Spleen (tissue), 11 donors: ENCODE measurements around the gene SYNGR2. TPM values are rescaled to one million over a fixed set of nuclear protein-coding genes. Genes with fewer than 3 reads are reported as not detected.

Experiments
- DNase-seq: peaks from one replicate; pipeline ENCODE4 v3.0.0-alpha.2; 2020
- H3K27ac ChIP-seq, 8 donors: fragments of 200-600 bp; sonication (generic) in 7 of 8; 1 replicate in 4 of 8; 2 replicates in 4 of 8; pipeline versions ENCODE4 v1.5.0 to v1.8.0; 2016 to 2021; ENCODE audit warnings: inconsistent platforms in 4 of 8, mild to moderate bottlenecking in 4 of 8, moderate library complexity in 1 of 8
- H3K27me3 ChIP-seq, 7 donors: fragments of 200-600 bp; sonication (generic) in 6 of 7; replicated peaks in 1 of 7; 1 replicate in 4 of 7; 2 replicates in 3 of 7; pipeline versions ENCODE4 v1.5.0 to v1.8.0; 2016 to 2021; ENCODE audit warnings: inconsistent platforms in 3 of 7, mild to moderate bottlenecking in 1 of 7
- H3K36me3 ChIP-seq, 6 donors: fragments of 200-600 bp; sonication (generic) in 5 of 6; 1 replicate in 4 of 6; 2 replicates in 2 of 6; pipeline versions ENCODE4 v1.5.0 to v1.8.0; 2016 to 2021; ENCODE audit warnings: inconsistent platforms in 2 of 6
- H3K4me1 ChIP-seq, 6 donors: fragments of 200-600 bp; sonication (generic) in 5 of 6; 1 replicate in 3 of 6; 2 replicates in 3 of 6; pipeline versions ENCODE4 v1.5.0 to v1.8.0; 2016 to 2021; ENCODE audit warnings: inconsistent platforms in 3 of 6
- H3K4me3 ChIP-seq, 8 donors: fragments of 200-600 bp; sonication (generic) in 7 of 8; 1 replicate in 4 of 8; 2 replicates in 4 of 8; pipeline versions ENCODE4 v1.5.0 to v1.8.0; 2016 to 2021; ENCODE audit warnings: inconsistent platforms in 4 of 8, mild to moderate bottlenecking in 4 of 8, moderate library complexity in 2 of 8
- H3K9me3 ChIP-seq, 8 donors: fragments of 200-600 bp; sonication (generic) in 7 of 8; 1 replicate in 4 of 8; 2 replicates in 4 of 8; pipeline versions ENCODE4 v1.5.0 to v1.8.0; 2016 to 2021; ENCODE audit warnings: inconsistent platforms in 4 of 8
- CTCF ChIP-seq, 11 experiments: fragments of 200-600 bp in 7 of 11; fragments of 450-650 bp in 4 of 11; sonication (generic) in 4 of 11; IDR thresholded peaks in 8 of 11; conservative IDR thresholded peaks in 3 of 11; 1 replicate in 7 of 11; 2 replicates in 4 of 11; pipeline versions ENCODE4 v1.4.0 to v1.8.0; 2016 to 2021; ENCODE audit warnings: antibody characterized with exemption in 11 of 11, inconsistent platforms in 4 of 11, mild to moderate bottlenecking in 1 of 11
- POLR2A ChIP-seq, 3 donors: fragments of 450-650 bp; IDR thresholded peaks; one replicate each; pipeline ENCODE4 v1.5.1; 2017; ENCODE audit warnings: antibody characterized with exemption in 3 of 3, mild to moderate bottlenecking in 1 of 3
- POLR2AphosphoS5 ChIP-seq, 3 donors: sonication (generic); formaldehyde crosslinking; IDR thresholded peaks; one replicate each; pipeline ENCODE4 v1.5.1; 2017; ENCODE audit warnings: antibody characterized with exemption in 3 of 3
- WGBS, 5 donors: extraction: QIAGEN DNeasy Blood & Tissue Kit in 3 of 5; methylation state at CpG; one replicate each; pipeline versions ENCODE4 v1.1.5 to v1.1.7; 2013 to 2018; 5-methylcytosine and 5-hydroxymethylcytosine counted together
- intact Hi-C: fragments of 100-400 bp; cut with DNase I; formaldehyde crosslinking; loops from one replicate; pipeline ENCODE4 v1.15.0; 2023; ENCODE audit warnings: low total_unique reads
- polyA plus RNA-seq, 3 donors: library from polyadenylated mRNA; stranded (reverse); fragments of 200-250 nt; gene quantifications; one replicate each; pipeline ENCODE4 v1.2.1, GENCODE V29; 2013
- total RNA-seq, 7 donors: library from RNA; depleted of rRNA in 3 of 7; stranded (reverse); fragments of >200 nt in 3 of 7; fragmentation: NEBNext Ultra II Directional in 4 of 7; extraction: Animal tissue kit (Norgen Biotek cat#: 25700) in 4 of 7; gene quantifications; one replicate each; pipeline versions ENCODE4 v1.1.0 to v1.2.1, GENCODE V29; 2016 to 2021
- donor health status: healthy with polysubstance abuse.
- donor health status: DM: no; HTN: no; CAD: no; lungs with moderate emphysema.
- donor health status: DM: no; HTN: no; CAD: no.
- donor health status: Bipolar disorder and iron deficiency.
- donor health status: healthy.
- donor health status: DM: no; HTN: no; CAD: no.
- donor health status: DM: yes; HTN: yes; CAD: no.

The SYNGR2 gene
- total and polyA plus RNA-seq, 10 donors, result 107 to 201 (median 144) TPM

GRCh38 chr17:78206298-78206697 lies 37.9 kb downstream of the SYNGR2 start:
- H3K4me3 ChIP-seq, result no peak overlapping the region
- TF ChIP-seq POLR2A (IDR thresholded peaks at IDR 0.05), result no peak
- no peak for TF ChIP-seq POLR2AphosphoS5 (IDR thresholded peaks at IDR 0.05)
- TF ChIP-seq CTCF (IDR thresholded peaks at IDR 0.05 in 8 of 11, conservative IDR thresholded peaks at IDR 0.05 in 3 of 11), result no peak
- H3K27me3 ChIP-seq, result no peaks in the 10 kb centered on the region
- intact Hi-C loops, result no loop called here
- no peak overlapping the region for H3K27ac ChIP-seq
- H3K4me1 ChIP-seq, result no peaks in the 10 kb centered on the region
- 62 to 76% (median 72%) methylated on average over 6 to 7 of the region's 7 CpGs for WGBS, 5 donors
- no peak for DNase-seq
- peaks cover 0 to 43% (median 0%) of the 10 kb centered on the region in 6 donors for H3K36me3 ChIP-seq
- H3K9me3 ChIP-seq, result no peaks in the 10 kb centered on the region

DNA sequence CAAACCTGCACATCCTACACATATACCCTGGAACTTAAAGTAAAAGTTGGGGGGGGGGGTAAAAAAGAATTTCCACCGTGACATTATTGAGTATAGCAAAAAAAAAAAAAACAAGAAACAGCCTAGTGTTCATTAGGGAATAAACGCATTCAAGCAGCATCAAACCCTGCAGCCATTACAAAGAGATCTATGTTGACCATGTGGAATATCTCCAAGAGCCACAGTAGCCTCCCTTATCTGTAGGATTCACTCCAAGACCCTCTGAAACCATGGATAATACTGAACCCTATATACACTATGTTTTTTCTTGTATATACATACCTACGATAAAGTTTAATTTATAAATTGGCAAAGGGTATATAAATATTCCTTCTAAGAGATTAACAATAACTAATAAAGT lies 40.1 kb downstream of the SYNGR2 start:
- peaks cover 0 to 29% (median 0%) of the 10 kb centered on the region in 6 donors for H3K36me3 ChIP-seq
- DNase-seq, result no peak
- H3K4me3 ChIP-seq, result no peak overlapping the region
- H3K9me3 ChIP-seq, result no peaks in the 10 kb centered on the region
- no peaks in the 10 kb centered on the region for H3K27me3 ChIP-seq
- 79 to 93% (median 86%) methylated on average over 3 of the region's 3 CpGs for WGBS, 5 donors
- TF ChIP-seq POLR2A (IDR thresholded peaks at IDR 0.05), result no peak
- no peak for TF ChIP-seq CTCF (IDR thresholded peaks at IDR 0.05 in 8 of 11, conservative IDR thresholded peaks at IDR 0.05 in 3 of 11)
- TF ChIP-seq POLR2AphosphoS5 (IDR thresholded peaks at IDR 0.05), result no peak
- no peak overlapping the region for H3K27ac ChIP-seq
- intact Hi-C loops, result no loop called here
- H3K4me1 ChIP-seq, result peaks cover 0 to 2% (median under 1%) of the 10 kb centered on the region in 6 donors

GRCh38 chr17:78210111-78210510 lies 41.7 kb downstream of the SYNGR2 start:
- DNase-seq, result no peak
- no peaks in the 10 kb centered on the region for H3K9me3 ChIP-seq
- peaks cover 6 to 18% (median 14%) of the 10 kb centered on the region in 6 donors for H3K4me1 ChIP-seq
- peaks cover 0 to 14% (median 0%) of the 10 kb centered on the region in 6 donors for H3K36me3 ChIP-seq
- H3K27me3 ChIP-seq, result no peaks in the 10 kb centered on the region
- 80 to 93% (median 86%) methylated on average over 10 of the region's 10 CpGs for WGBS, 5 donors
- H3K27ac ChIP-seq, result no peak overlapping the region
- TF ChIP-seq CTCF (IDR thresholded peaks at IDR 0.05 in 8 of 11, conservative IDR thresholded peaks at IDR 0.05 in 3 of 11), result no peak
- TF ChIP-seq POLR2AphosphoS5 (IDR thresholded peaks at IDR 0.05), result no peak
- no peak for TF ChIP-seq POLR2A (IDR thresholded peaks at IDR 0.05)
- intact Hi-C loops, result no loop called here
- no peak overlapping the region for H3K4me3 ChIP-seq

- H3K36me3 ChIP-seq, result peaks cover 0 to 6% (median 0%) of the 10 kb centered on the region in 6 donors
- TF ChIP-seq POLR2A (IDR thresholded peaks at IDR 0.05), result no peak
- no peak for TF ChIP-seq POLR2AphosphoS5 (IDR thresholded peaks at IDR 0.05)
- TF ChIP-seq CTCF (IDR thresholded peaks at IDR 0.05 in 8 of 11, conservative IDR thresholded peaks at IDR 0.05 in 3 of 11), result no peak
- DNase-seq, result no peak
- H3K4me3 ChIP-seq, result no peak overlapping the region
- H3K9me3 ChIP-seq, result no peaks in the 10 kb centered on the region
- no peaks in the 10 kb centered on the region for H3K27me3 ChIP-seq
- peaks cover 6 to 25% (median 14%) of the 10 kb centered on the region in 6 donors for H3K4me1 ChIP-seq
- no peak overlapping the region for H3K27ac ChIP-seq
- 86 to 93% (median 88%) methylated on average over 11 of the region's 11 CpGs for WGBS, 5 donors
- intact Hi-C loops, result no loop called here
Observed at GRCh38 chr17:78211032-78211431, 42.7 kb downstream of the SYNGR2 start.
